C4-2B (cell line): ENCODE results near the gene SRSF7.
A peak's percentile ranks its signal among the peaks of the same experiment; 100 is the strongest.
"Not testable (repeated sequence)": the region's sequence is repeated elsewhere in the genome, so short reads cannot be mapped to it uniquely, and the experiment has no call there.

ENCODE experiments used
- H3K27ac ChIP-seq: fragments of 450-650 bp; 2 replicates; pipeline ENCODE4 v1.5.1; 2017
- ZFX ChIP-seq: fragments of 450-650 bp; IDR thresholded peaks from 2 replicates; pipeline ENCODE4 v1.6.1; 2017
- TF ChIP-seq, protein P1 (sequence below): fragments of 450-650 bp; conservative IDR thresholded peaks from 2 replicates; pipeline ENCODE4 v1.5.1; 2017; ENCODE audit warnings: mild to moderate bottlenecking

Gene SRSF7

DNA sequence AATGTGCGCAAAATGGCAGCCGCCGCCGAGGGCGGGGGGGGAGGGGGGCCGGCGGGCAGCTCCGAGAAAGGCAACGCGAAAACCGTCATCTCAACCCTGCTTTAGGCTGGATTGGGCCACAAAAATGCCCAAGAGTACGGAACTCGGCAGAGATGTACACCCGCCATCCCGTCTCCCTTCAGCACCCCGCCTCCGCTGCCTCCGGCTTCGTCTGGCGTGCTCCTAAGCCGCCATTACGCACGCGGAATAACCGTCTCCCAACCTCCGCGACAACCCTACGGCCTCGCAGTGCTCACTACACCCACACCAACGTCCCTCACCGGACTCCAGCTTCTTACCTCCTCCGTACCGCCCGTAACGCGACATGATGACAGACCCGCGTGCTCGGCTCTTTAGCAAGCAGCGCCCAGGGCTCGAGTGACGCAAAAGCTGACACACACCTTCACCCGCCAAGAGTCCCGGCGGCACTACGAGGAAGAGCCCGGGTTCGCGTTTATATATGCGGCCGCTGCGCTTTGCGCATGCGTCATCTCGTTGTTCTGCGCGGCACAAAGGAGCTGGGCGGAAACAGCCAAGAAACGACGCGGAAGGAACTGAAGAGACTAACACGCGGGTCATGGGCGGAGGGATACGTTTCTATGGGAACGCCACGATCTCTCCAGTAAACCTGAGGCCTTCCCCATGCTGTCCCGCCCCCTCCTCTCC lies at the start of gene SRSF7:
TSS of gene SRSF7 (minus strand) at position 471 of the 705 bp plus-strand sequence. CDS start at position 366, 105 bp downstream.
- TF ChIP-seq, protein P1, sequence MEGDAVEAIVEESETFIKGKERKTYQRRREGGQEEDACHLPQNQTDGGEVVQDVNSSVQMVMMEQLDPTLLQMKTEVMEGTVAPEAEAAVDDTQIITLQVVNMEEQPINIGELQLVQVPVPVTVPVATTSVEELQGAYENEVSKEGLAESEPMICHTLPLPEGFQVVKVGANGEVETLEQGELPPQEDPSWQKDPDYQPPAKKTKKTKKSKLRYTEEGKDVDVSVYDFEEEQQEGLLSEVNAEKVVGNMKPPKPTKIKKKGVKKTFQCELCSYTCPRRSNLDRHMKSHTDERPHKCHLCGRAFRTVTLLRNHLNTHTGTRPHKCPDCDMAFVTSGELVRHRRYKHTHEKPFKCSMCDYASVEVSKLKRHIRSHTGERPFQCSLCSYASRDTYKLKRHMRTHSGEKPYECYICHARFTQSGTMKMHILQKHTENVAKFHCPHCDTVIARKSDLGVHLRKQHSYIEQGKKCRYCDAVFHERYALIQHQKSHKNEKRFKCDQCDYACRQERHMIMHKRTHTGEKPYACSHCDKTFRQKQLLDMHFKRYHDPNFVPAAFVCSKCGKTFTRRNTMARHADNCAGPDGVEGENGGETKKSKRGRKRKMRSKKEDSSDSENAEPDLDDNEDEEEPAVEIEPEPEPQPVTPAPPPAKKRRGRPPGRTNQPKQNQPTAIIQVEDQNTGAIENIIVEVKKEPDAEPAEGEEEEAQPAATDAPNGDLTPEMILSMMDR = no peak
- TF ChIP-seq ZFX = no peak

DNA sequence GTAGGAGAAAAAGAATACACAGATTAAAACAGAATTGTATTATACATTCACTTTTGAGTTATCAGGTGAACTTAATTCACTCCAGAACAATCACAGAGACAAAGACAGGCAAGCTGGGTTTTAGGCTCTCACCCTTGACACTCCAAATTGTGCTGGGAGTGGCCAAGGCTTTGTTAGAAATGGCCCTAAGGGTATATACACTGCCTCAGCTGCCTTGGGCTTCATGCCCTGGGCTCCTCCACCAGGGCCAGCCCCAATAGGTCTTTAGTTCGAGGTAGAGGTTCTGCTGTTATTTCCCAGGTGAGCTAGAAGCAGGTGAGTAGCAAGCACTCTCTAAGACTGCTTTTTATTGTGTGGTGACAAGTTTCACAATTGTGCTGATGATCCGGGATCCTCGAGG lies 46.8 kb upstream of the SRSF7 start:
- TF ChIP-seq, protein P1 = no peak
- TF ChIP-seq ZFX = no peak
- no peak overlapping the region for H3K27ac ChIP-seq

More for the DNA sequence above, at the start of gene SRSF7:
- peak within 1 kb of the TSS; percentile 96 for H3K27ac ChIP-seq

DNA sequence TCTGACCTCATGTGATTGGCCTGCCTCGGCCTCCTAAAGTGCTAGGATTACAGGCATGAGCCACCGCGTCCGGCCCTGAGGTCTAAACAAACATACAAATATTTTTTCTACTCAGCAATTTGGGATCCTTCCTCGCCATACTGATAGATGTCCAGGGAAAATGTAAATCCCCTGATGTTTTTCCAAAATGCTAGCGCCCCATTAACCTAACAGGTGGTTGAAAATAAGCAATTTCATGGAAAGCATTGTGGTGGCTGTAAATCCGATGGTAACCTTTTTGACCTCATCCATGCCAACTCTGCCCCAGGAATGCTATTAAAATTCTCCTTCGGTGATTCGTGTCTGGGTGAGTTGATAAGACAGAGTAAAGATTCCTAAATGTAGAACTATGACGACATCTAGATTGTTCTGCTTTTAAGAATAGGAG lies 46.1 kb upstream of the SRSF7 start:
- TF ChIP-seq, protein P1 = no peak
- TF ChIP-seq ZFX = no peak
- H3K27ac ChIP-seq = no peak overlapping the region

DNA sequence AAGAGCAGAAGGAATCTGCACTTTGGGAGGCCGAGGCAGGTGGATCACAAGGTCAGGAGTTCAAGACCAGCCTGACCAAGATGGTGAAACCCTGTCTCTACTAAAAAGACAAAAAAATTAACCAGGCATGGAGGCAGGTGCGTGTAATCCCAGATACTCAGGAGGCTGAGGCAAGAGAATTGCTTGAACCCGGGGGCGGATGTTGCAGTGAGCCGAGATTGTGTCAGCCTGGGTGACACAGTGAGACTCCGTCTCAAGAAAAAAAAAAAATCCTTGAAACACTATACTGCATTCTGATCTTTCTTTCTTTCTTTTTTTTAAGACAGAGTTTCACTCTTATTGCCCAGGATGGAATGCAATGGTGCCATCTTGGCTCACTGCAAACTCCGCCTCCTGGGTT lies 43.9 kb upstream of the SRSF7 start:
- H3K27ac ChIP-seq = not testable (repeated sequence)

DNA sequence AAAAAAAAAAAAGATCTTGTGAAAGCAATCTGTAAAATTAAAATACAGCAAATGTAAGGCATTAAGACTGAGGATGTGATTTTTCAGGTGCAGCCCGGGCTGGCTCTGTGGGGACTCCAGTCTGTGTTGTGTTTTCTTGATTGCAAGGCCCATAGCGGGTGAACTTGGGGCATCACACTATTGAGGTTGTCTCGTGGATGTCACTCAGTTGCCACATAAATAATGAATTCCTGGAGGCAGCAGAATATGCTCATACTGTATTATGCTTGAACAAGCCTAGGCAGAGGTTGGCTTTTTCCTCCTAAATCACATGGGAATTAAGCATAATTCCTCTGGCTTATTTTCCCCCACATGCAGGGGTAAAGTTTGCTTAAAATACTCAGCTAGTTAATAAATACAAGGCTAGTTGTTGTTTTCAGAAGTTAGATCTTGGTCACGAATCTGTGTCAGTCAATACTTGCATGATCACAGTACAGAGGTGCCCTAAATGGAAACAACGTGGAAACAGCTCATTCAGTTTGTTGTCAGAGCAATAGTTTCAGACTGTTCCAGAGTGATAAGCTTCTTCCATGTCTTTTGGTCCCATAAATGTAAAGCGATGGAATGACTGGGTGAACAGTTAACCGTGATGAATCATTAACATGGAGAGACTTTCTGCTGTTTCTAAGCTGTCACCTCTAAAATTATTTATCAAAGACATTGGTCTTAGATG lies 43.2 kb upstream of the SRSF7 start:
- H3K27ac ChIP-seq = no peak overlapping the region
- TF ChIP-seq, protein P1 = no peak
- no peak for TF ChIP-seq ZFX

DNA sequence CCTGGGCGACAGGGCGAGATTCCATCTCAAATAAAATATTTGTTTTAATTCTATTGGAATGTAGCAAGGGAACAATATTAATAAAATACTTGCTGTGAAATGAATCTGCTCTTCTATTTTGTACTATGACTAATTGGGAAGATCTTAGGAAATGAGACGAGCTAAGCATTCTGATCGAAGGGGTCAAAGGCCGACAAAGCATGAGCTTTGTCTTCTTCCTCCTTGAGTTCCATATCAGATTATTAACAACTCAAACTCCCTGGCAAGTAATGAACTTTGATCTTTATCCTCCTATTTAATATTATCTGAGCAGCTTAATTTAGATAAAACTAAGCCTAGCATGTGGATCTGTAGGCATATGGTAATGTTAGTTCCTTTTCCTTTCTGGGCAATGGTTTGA lies 42.4 kb upstream of the SRSF7 start:
- no peak overlapping the region for H3K27ac ChIP-seq
- TF ChIP-seq ZFX = no peak
- TF ChIP-seq, protein P1 = no peak

DNA sequence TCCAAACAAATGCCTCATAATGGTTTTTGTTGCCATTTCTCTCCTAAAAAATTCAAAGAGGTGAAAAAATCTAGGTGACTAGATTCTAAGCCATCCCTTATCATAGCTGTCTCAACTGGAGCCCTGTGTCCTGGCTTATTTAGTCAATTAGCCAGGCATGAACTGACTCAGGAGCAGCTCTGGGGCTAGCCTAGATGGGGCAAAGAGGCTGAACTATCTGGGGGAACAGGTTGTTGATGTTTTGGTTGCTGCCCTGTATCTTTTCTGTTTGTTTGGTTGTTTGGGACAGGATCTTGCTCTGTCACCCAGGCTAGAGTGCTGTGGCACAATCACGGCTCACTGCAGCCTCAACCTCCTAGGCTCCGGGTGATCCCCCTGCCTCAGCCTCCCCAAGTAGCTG lies 41.6 kb upstream of the SRSF7 start:
- TF ChIP-seq, protein P1 = no peak
- TF ChIP-seq ZFX = no peak
- H3K27ac ChIP-seq = no peak overlapping the region

DNA sequence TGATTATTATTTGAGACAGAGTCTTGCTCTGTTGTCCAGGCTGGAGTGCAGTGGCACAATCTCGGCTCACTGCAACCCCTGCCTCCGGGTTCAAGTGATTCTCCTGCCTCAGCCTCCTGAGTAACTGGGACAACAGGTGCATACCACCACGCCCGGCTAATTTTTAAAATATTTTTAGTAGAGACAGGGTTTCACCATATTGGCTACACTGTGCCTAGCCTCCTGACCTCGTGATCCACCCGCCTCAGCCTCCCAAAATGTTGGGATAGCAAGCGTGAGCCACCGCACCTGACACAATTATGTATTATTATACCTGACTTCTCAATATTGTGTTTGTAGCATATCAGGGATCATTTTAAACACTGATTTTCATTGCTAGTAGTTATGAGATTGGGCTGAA lies 41.2 kb upstream of the SRSF7 start:
- not testable (repeated sequence) for H3K27ac ChIP-seq
